GM18519 (cell line): ENCODE measurements around the gene PSMG3.
"Not testable (repeated sequence)": the region's sequence is repeated elsewhere in the genome, so short reads cannot be mapped to it uniquely, and the experiment has no call there.

Experiments
- ATAC-seq: cut with Tn5 transposase; IDR thresholded peaks from one replicate; pipeline ENCODE4 v1.9.1; 2021; ENCODE audit warnings: mild to moderate bottlenecking, moderate library complexity; ENCODE audit not compliant: unreplicated experiment, low FRiP score

Gene PSMG3

GRCh38 chr7:1536455-1536742 lies 33.4 kb downstream of the PSMG3 start:
- ATAC-seq = no peak

- no peak for ATAC-seq
Observed at GRCh38 chr7:1535701-1536454, 34.0 kb downstream of the PSMG3 start.

- no peak for ATAC-seq
Observed at GRCh38 chr7:1535100-1535458, 34.8 kb downstream of the PSMG3 start.

- no peak for ATAC-seq
Observed at GRCh38 chr7:1534330-1535099, 35.3 kb downstream of the PSMG3 start.

- no peak for ATAC-seq
Observed at GRCh38 chr7:1533547-1534329, 36.1 kb downstream of the PSMG3 start.

- ATAC-seq = no peak
Observed at GRCh38 chr7:1533255-1533546, 36.6 kb downstream of the PSMG3 start.

- no peak for ATAC-seq
Observed at GRCh38 chr7:1532456-1533254, 37.2 kb downstream of the PSMG3 start.

GRCh38 chr7:1531979-1532455 lies 37.8 kb downstream of the PSMG3 start:
- ATAC-seq = no peak

- no peak for ATAC-seq
Observed at GRCh38 chr7:1531263-1531978, 38.4 kb downstream of the PSMG3 start.

- no peak for ATAC-seq
Observed at GRCh38 chr7:1530946-1531262, 38.9 kb downstream of the PSMG3 start.

- no peak for ATAC-seq
Observed at GRCh38 chr7:1529383-1530116, 40.3 kb downstream of the PSMG3 start.

- ATAC-seq = no peak
Observed at GRCh38 chr7:1526271-1526754, 43.5 kb downstream of the PSMG3 start.

GRCh38 chr7:1525409-1525808 lies 44.4 kb downstream of the PSMG3 start:
- ATAC-seq = no peak

GRCh38 chr7:1523844-1524243 lies 46.0 kb downstream of the PSMG3 start:
- ATAC-seq = no peak

GRCh38 chr7:1523208-1523607 lies 46.6 kb downstream of the PSMG3 start:
- no peak for ATAC-seq

- ATAC-seq = no peak
Observed at GRCh38 chr7:1521456-1521855, 48.4 kb downstream of the PSMG3 start.

GRCh38 chr7:1520539-1521234 lies 49.1 kb downstream of the PSMG3 start:
- no peak for ATAC-seq

GRCh38 chr7:1519322-1519922 lies 50.4 kb downstream of the PSMG3 start:
- not testable (repeated sequence) for ATAC-seq
